Osteocyte (in vitro differentiated cells): ENCODE measurements around the gene PTPRN2. TPM values are rescaled to one million over a fixed set of nuclear protein-coding genes. Genes with fewer than 3 reads are reported as not detected.

Experiments
- DNase-seq: peaks from one replicate; pipeline ENCODE4 v3.0.0; 2021; ENCODE audit warnings: mixed read lengths; ENCODE audit not compliant: unreplicated experiment; ENCODE audit errors: extremely low spot score
- H3K27ac Mint-ChIP-seq: one replicate; pipeline ENCODE4 v1.8.0; 2021; ENCODE audit warnings: mild to moderate bottlenecking, mixed read lengths; ENCODE audit not compliant: unreplicated experiment
- H3K27me3 Mint-ChIP-seq: one replicate; pipeline ENCODE4 v1.8.0; 2021; ENCODE audit warnings: mixed read lengths; ENCODE audit not compliant: unreplicated experiment
- H3K36me3 Mint-ChIP-seq: one replicate; pipeline ENCODE4 v1.8.0; 2021; ENCODE audit warnings: mixed read lengths; ENCODE audit not compliant: unreplicated experiment
- H3K4me1 Mint-ChIP-seq: one replicate; pipeline ENCODE4 v1.8.0; 2021; ENCODE audit warnings: mixed read lengths; ENCODE audit not compliant: unreplicated experiment
- H3K4me3 Mint-ChIP-seq: one replicate; pipeline ENCODE4 v1.8.0; 2021; ENCODE audit warnings: mild to moderate bottlenecking, moderate library complexity, mixed read lengths; ENCODE audit not compliant: unreplicated experiment
- H3K9me3 Mint-ChIP-seq: one replicate; pipeline ENCODE4 v1.8.0; 2021; ENCODE audit warnings: mixed read lengths; ENCODE audit not compliant: unreplicated experiment
- total RNA-seq: library from RNA; stranded (reverse); gene quantifications from 2 replicates; pipeline ENCODE4 v1.2.1, GENCODE V29; 2021
- TF ChIP-seq, protein P1 (sequence below): fragments of 200-600 bp; sonication (generic); IDR thresholded peaks from 2 replicates; pipeline ENCODE4 v1.5.0; 2021; ENCODE audit warnings: antibody characterized with exemption, mild to moderate bottlenecking, moderate library complexity

PTPRN2 gene
- total RNA-seq, 1 donor from 2014 or later: 0.59 TPM

DNA sequence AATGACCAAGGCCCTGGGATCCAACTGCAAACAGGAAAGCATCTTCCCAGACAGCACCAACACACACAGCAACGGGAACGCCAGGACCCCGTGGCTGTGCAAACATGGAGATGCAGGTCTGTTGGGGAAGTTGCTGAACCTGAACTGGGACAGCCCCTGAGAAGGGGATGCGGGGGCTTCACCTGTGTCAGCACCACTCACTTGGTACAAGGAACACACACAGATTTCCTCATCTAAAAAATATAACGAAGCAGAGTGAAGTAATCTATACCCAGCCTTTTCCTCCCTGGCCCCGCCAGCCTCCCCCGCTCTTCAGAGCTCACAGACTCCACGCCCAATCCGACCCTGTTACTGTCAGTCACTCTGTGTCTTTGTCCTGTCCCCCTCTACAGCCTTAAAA lies 93.0 kb downstream of the PTPRN2 start:
- no peak overlapping the region for H3K4me3 Mint-ChIP-seq
- no peaks in the 10 kb centered on the region for H3K36me3 Mint-ChIP-seq
- DNase-seq: no peak
- no peaks in the 10 kb centered on the region for H3K9me3 Mint-ChIP-seq
- H3K4me1 Mint-ChIP-seq: peaks cover 3% of the 10 kb centered on the region
- TF ChIP-seq, protein P1, sequence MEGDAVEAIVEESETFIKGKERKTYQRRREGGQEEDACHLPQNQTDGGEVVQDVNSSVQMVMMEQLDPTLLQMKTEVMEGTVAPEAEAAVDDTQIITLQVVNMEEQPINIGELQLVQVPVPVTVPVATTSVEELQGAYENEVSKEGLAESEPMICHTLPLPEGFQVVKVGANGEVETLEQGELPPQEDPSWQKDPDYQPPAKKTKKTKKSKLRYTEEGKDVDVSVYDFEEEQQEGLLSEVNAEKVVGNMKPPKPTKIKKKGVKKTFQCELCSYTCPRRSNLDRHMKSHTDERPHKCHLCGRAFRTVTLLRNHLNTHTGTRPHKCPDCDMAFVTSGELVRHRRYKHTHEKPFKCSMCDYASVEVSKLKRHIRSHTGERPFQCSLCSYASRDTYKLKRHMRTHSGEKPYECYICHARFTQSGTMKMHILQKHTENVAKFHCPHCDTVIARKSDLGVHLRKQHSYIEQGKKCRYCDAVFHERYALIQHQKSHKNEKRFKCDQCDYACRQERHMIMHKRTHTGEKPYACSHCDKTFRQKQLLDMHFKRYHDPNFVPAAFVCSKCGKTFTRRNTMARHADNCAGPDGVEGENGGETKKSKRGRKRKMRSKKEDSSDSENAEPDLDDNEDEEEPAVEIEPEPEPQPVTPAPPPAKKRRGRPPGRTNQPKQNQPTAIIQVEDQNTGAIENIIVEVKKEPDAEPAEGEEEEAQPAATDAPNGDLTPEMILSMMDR: no peak
- no peak overlapping the region for H3K27ac Mint-ChIP-seq
- H3K27me3 Mint-ChIP-seq: no peaks in the 10 kb centered on the region

DNA sequence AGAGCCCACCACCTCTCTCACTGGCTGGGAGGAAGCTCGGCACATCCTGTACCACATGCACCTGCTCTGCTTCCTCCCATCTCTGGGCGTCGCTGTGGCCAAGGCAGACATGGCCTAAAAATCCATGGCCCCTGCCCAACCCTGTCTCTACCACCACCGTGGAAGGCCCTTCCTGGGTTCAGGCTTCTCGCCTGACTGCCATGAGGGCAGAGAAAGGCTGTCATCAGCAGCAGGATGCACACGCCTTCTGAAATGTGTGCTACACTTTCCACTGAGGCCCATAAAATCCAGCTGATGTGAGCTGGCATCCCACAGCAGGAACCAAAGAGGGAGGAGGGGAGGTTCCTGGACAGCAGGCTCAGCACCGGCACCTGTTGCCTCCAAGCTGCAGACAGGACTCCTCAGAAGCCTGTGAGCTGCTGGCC lies 93.4 kb downstream of the PTPRN2 start:
- no peak for DNase-seq
- H3K27ac Mint-ChIP-seq: no peak overlapping the region
- no peaks in the 10 kb centered on the region for H3K36me3 Mint-ChIP-seq
- peaks cover 3% of the 10 kb centered on the region for H3K4me1 Mint-ChIP-seq
- H3K9me3 Mint-ChIP-seq: no peaks in the 10 kb centered on the region
- TF ChIP-seq, protein P1: no peak
- no peak overlapping the region for H3K4me3 Mint-ChIP-seq
- no peaks in the 10 kb centered on the region for H3K27me3 Mint-ChIP-seq

DNA sequence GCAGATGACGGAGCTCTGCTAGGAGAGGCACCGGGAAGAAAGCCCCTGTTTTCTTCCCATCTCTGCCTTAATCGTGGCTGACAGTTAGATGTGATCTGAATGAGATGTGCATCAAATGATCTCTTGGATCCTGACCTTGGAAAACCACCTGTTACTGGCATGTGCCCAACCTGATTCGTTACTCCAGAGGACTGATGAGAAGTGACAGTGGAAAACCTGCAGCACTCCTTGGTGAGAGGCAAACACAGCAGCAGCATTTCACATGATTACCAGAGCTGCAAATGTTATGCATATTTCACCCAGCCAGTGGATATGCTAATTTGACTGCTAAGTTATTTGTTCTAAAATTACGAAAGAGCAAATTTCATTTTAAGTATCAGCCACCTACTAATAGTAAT lies 95.3 kb downstream of the PTPRN2 start:
- peaks cover 3% of the 10 kb centered on the region for H3K4me1 Mint-ChIP-seq
- H3K4me3 Mint-ChIP-seq: no peak overlapping the region
- H3K9me3 Mint-ChIP-seq: peaks cover 7% of the 10 kb centered on the region
- TF ChIP-seq, protein P1: no peak
- no peak for DNase-seq
- H3K27ac Mint-ChIP-seq: no peak overlapping the region
- no peaks in the 10 kb centered on the region for H3K27me3 Mint-ChIP-seq
- no peaks in the 10 kb centered on the region for H3K36me3 Mint-ChIP-seq

DNA sequence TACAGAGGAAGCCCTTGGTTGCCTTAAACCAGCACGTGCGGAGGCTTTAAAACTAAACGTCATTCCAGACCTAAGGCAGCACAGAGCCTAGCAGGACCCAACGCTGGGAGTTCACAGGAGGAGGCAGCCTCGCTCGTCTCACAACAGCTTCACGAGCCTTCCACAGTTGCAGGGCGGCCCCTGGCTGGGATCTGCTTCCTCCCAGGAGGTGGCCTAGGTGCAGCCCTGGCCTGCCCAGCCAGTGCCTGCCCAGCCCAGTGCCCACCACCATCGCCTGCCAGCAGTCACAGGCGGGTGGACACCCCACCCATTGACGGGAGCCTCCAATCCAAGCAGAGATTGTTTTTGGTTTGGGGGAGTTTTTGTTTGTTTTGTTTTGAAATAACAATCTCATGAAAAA lies 96.5 kb downstream of the PTPRN2 start:
- no peaks in the 10 kb centered on the region for H3K36me3 Mint-ChIP-seq
- H3K4me1 Mint-ChIP-seq: peaks cover 3% of the 10 kb centered on the region
- H3K4me3 Mint-ChIP-seq: no peak overlapping the region
- H3K9me3 Mint-ChIP-seq: peaks cover 15% of the 10 kb centered on the region
- H3K27ac Mint-ChIP-seq: no peak overlapping the region
- no peaks in the 10 kb centered on the region for H3K27me3 Mint-ChIP-seq
- no peak for DNase-seq
- TF ChIP-seq, protein P1: no peak

DNA sequence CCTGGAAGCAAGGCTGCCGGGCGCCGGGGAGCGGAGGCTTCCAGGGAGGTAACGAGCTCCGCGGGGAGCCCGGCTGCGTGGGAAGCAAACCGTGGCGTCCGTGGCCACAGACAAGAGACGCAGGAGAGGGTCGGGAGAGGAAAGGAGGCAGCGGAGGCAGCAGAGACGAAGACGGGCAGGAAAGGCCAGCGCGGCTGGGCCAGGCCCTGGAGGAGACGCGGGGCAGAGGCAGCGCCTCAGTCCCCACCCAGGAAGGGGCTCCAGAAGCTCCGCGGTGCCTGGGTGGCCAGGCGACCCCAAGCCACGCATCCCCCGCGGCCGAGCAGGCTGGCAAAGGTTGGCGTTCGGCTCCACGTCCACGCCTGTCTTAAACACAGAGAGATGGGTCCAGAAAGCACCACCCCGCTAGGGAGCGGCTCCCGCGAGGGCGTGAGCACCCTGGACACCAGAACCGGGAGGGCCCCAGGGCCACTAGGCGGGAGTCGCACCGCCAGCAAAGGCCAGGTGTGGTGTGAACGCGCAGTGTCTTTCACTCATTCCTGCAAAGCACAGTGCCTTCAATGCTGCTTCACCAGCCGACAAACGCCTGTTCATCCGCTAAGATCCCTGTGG lies 97.3 kb downstream of the PTPRN2 start:
- H3K4me3 Mint-ChIP-seq: no peak overlapping the region
- no peak overlapping the region for H3K27ac Mint-ChIP-seq
- no peaks in the 10 kb centered on the region for H3K27me3 Mint-ChIP-seq
- H3K9me3 Mint-ChIP-seq: peaks cover 20% of the 10 kb centered on the region
- H3K4me1 Mint-ChIP-seq: no peaks in the 10 kb centered on the region
- no peaks in the 10 kb centered on the region for H3K36me3 Mint-ChIP-seq
- TF ChIP-seq, protein P1: no peak
- no peak for DNase-seq
